ENCODE measurements around the gene CHST15.

The CHST15 gene

DNA sequence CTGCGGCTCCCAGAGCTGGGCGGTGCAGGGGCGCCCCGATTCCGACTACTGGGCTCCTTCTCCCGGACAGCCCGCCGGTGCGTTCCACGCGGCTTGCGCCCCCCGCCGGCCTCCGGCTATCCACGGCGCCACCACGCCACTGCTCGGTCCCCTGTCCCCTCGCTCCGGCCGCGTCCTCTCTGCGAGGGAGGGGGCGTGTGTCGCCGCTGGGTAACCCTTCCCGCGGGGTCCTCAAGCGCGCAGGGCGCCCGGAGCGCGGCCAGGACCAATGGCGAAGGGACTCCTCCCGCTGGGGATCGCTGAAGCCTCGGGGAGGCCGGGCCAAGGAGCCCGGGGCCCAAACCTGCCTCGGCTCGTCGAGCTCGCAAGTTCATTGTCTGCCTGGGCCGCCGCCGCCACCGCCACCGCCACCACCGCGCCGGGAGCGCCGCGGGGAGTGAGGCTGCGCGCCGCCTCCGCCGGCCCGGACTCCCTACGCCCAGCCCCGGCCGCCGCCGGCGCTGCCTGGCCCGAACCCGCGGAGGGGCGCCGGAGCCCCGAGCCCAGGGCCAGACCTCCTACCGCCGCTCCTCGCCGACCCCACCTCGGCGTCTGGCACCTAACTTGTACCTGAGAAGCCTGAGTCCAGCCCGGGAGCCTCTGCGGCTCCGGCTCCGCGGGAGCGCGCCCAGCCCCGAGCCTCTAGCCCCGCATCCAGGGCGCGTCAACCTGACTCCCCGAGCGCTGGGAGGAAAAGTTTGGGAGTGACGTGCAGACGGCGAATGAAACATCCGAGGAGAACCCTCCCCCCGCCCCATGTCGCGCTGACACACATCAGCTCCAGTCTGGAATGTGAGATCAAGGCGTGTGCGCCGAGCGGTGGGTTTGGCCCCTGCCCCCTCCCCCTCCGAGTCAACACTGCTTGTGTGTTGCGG lies at the start of gene CHST15:
Gene CHST15, minus strand, starts transcription at position 739 of the 914 bp plus-strand sequence. CDS start 47,386 bp downstream, outside the sequence.
- DNase-seq: peak; percentile 4

GRCh38 chr10:124142960-124143359 lies 49.6 kb upstream of the CHST15 start:
- no peak for DNase-seq

GRCh38 chr10:124142006-124142739 lies 48.8 kb upstream of the CHST15 start:
- DNase-seq: no peak

- no peak for DNase-seq
Observed at GRCh38 chr10:124138883-124139348, 45.5 kb upstream of the CHST15 start.

DNA sequence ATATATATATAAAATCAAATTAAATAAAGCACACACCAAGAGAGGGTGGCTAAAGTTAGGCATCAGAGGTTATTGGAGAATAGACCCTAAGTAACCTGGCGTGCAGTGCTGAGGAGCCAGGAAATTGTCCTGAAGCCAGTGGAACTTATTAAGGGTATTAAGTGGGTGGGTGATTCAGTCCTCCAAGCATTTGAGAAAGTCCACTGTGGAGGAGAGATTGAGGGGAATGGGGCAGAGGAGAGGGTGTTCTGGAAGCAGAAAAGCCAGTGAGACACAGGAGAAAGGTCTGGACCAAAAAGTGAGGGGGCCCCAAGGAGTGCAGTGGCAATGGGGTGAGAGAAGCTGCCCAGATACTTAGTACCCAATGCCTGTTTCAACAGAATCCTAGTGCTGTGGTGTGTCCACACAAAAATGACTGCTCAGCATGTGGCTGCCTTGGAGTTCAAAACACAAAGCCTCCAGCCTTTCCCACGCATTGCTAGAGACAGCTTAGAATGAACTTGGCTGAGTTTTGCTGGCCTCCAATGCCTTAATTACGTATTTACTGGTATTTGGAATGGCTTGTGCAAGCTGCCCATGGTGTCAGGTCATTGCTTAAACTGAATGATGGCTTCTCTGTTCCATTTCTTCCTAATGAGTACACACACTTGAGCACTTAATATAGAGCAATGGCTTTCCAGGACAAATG lies 44.9 kb upstream of the CHST15 start:
- DNase-seq: no peak

- no peak for DNase-seq
Observed at GRCh38 chr10:124134251-124134893, 41.0 kb upstream of the CHST15 start.

DNA sequence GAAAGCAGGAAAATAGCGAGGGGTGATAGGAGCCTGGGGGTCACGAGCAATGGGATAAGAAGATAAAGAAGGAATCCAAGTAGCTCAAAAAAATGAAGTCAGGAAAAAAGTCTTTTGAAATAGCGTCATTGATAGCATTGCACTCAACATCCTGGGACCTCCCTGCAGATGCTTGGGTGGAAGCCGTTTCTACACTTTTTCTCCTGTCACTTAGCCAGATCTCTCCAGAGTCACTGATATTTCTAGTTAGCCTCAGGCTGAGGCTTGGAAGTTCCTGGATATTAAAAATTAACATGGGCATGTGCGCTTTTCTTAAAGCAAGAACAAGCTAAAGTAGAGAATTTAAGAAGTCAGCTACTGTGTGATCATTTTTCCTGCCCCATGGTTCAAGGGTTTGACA lies 39.5 kb upstream of the CHST15 start:
- no peak for DNase-seq

DNA sequence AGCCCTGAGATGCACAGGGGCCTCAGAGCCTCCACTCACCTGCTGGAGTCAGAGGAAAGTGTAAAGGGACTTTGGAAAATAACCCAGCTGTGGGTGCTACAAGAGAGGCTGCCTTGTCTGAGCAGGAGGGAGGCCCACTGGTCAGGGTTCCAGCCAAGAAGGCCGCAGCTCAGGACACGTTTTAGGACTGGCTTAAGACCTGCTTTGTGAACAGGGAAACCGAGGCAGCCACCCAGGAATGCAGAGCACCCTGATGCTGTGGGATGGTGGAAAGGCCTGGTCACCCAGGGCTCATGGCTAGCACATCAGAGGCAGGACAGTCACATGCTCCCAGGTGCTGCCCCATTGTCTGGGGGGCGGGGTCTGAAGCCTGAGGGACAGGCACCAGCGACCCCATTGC lies 38.9 kb upstream of the CHST15 start:
- no peak for DNase-seq

DNA sequence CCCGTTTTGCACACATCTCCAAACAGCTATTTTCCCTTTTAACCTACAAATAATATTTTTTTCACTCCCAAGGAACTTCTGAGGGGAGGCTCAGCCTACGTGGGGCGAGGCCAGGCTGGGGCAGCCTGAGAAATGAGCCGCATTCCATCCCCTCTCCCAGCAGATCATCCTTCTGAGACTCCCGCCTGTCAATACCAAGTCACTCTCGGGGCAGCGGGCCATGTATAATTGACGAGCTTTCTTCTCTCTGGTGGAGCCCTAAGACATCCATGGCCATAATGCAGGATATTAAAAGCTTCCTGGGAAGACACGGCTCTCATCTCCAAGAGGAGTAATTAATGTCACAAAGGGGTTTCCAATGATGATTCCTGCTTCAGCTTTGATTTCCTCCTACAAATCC lies 37.8 kb upstream of the CHST15 start:
- no peak for DNase-seq

DNA sequence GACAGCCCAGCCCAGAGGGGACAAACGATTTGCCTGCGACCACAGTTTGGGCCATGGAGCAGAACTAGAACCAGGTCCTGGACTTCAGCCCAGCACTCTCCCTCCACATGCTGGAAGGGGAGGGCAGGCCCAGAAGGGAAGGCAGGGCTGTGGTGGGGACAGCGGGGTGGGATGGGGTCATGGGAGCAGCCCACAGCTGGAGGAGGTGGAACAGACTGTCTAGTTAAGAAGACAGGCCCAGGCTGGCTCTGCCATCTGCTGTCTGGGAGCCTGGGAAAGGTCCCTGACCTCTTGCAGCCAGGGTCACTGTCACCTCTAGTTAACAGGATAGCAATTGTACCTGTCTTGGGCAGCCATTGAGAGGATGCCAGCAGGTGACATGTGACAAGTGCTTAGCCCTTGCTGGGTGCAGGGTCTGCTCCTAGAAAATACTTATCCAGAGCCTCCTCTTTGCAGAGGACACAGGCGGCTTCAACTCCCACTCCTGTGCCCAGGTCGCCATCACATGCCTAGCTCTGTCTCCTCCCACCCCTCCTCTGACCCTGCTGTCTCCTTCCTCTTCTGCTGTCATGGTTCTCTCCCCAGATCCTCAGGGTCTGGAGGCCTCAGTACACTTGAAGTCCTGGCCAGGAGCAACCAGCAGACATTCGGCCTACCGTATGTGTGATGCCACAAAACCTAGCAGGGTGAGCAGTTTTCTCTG lies 37.0 kb upstream of the CHST15 start:
- no peak for DNase-seq

DNA sequence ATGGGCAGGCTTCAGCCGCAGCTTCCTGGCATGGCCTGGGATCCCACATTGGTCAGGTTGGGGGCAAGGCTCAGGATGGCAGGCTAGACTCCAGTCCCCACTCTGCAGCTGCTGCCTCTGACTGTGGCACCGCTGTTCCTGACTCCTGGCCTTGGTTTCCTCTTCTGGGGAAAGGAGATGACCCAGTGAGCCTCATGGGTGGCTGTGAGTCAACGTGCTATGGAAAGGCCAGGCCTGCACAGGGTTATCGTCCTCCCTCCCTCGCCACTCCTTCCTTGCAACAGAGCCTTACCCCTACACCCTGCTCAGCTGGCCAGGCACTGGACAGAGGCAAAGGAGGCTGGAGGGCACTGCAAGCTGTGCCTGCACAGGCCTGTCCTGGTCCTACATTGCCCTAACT lies 36.1 kb upstream of the CHST15 start:
- DNase-seq: no peak

DNA sequence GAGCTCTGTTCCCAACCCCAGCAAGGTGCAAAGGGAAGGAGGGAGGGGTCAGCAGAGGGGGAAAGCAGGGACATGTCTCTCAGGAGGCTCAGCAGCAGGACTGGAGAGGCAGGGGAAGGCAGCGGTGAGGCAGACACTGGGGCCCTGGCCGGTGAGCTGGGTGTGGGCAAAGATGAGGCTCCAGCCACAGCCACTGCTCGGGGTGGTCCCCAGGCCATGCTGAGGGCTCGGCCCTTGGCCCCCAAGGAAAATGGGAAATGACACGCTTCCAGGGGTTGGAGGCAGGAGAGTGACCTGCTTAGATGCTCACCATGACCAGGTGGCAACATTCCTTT lies 35.4 kb upstream of the CHST15 start:
- DNase-seq: no peak

DNA sequence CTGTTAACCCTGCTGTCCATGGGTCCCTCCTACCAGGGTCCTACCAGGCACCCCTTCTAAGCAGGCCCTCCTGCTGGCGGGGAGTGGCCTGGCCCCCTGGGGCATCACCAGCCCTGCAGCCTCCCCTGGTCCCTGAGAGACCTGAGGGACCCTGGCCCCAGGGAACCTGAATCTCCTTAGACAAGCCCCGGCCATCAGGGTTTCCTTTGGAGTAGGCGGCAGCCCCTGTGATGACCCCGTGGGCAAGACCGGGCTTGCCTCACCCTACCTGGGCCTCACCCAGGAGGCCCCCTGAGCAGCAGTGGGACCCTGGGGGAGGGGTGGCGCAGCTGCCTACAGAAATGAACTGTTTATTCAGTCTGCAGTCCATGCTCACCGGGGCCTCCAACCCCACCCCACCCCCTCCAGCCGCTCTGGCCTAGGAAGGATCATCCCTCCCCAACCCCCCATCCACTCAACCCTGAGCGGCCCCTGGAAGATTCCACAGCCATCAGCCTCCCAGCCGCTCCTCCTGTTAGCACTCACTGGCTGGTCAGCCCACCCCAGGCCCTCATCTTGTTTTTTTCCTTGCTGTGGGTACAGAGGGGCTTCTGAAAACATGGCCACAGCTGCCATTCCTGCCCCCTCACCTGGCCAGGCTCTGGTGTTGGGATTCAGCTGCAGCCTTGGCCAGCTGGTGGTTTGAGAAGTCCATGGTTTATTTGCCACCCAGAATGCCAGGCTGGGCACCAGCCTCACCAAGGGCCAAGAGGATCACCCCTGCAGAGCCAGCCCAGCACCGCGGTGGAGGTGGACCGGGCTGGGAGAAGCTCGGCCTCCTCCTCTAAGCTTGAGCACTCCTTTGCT lies 34.8 kb upstream of the CHST15 start:
- no peak for DNase-seq

DNA sequence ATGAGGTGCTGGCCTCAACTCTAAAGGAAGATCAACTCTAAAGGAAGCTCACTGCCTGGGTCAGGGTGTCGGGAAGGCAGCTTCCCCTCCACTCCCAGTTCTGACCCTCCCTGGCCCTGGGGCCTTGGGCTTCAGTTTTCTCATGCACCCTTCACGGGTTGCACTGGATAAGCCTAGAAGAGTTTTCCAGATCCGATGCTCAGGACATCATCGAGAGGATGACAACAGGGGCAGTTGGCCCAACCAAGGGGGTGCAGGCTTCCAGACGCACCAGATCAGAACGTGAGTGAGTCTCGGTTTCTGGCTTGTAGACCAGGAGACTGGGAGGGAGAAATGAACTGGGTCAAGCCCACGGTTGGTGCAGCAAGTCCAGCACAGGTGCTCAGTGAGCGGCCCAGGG lies 34.2 kb upstream of the CHST15 start:
- DNase-seq: no peak

DNA sequence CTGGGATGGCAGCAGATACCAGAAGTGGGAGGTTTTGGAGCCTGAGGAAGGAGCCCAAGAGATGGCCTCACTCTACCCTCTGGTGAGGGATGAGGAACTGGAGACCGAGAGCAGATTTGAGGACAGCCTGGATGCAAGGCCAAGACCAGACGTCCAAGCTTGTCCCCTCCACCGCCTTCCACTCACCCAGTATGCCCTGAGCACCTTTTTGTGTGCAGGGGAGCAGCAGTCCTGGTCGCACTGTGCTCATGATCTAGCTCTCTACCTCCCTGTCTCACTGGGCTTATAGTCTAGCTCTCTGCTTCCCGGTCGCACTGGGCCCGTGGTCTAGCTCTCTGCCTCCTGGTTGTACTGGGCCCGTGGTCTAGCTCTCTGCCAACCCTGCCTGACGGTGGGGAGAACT lies 33.6 kb upstream of the CHST15 start:
- no peak for DNase-seq

DNA sequence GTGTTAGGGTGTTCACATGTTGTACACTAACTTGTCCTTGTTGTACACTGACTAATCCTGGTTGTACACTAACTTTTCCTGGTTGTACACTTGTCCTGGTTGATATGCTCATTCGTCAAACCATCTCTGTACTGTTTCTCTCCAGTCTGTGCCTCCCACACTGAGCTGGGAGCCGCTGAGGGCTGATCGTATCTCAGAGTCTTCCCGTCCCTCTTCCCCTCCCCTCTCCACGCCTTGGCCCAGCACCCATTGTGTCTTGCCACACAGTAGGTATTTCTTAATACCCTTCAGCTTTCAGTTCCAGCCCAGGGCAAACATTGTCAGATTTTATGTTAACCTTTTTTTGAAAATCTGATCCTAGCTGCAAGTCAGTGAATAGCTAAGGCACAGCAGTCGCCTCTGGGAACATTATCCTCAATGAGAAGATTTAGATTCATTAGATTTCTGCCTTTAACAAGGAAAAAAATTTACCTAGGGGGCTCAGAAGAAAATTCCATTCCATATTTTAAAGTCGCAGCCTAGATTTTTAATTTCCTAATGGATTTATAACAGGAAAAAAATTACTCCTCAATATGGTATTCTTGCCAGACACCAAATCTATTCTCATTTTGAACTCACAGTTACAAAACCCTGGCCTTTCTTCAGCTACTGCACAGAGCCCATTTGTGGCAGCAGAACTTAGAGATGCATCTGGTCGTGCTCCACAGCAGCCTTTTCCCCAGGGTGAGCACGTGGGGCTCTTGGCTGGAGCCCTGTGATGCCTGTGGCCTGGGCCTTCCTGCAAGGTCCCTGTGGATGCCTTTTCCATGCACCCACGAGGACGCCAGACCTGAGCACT lies 33.0 kb upstream of the CHST15 start:
- no peak for DNase-seq

DNA sequence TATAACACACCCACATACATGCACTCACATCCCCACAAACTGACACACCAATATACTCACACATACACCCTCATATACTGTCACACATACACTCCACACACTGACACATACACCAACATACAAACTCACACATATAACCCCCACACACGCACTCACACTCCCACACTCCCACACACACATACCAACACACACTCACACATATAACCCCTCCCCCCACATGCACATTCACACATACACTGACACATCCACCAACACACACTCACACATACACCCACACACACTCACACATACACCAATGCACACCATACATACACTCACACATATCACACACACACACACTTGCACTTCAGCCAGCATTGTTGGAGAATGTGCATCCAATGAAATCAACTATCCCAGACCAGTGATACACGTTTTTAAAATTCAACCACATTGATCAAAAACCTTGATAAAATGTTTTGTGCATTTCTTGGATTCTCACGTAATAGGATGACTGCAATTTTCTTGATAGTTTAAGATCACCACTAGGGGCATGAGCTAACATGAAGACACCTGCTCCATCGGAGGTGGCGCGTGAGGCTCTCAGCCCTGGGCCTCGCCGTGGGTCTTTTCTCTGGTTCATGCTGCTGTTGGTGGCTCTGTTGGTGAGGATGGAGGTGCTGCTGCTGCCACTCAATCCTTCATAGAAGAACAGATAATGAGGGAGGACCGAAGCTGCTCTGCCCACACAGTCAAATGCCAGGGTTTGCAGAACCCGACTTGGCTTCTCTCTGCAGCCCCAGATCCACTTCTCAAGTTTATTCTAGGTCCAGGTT lies 32.1 kb upstream of the CHST15 start:
- peak; percentile 3 for DNase-seq

DNA sequence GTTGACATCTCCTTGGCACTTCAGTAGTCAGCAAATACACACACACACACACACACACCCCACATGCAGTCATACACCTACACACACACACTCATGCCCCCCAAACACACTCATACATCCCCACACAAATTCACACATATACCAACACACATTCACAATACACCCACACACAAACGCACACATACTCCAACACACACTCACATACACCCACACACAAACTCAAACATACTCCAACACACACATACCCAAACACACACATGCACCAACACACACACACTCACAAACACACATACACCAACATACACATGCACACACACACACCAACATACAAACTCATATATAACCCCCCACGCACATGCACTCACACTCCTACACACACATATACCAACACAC lies 31.4 kb upstream of the CHST15 start:
- DNase-seq: no peak

DNA sequence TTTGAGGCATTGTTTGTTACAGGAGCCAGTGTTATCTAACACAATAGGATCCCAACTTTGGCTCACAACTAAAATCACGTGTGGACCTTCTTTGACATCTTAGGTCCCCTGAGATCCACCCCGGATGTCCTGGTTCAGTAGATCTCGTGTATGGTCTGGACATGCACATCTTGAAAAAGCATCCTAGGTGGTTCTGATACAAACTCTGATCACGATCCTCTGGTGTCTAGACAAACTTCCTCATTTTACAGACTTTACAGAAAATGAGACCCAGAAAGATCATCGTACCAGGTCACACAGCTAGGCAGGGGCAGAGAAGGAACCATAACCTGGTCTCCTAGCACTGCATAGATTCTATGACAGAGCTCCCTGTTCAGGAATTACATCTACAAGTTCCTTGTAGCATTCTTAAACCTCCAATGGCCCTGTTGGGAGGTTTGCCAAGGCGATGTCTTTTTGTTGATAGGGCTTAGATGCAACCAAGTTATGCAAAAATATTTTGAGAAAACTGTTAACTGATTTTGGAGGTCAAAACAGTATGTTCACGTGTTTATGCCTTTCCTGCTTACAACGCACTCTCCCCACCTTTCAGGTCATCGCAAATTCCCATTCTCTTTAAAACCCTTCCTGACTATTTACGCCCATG lies 30.8 kb upstream of the CHST15 start:
- no peak for DNase-seq
